Ovary (tissue), 3 donors: ENCODE measurements around the gene ZBTB4.

Source experiments
- CTCF ChIP-seq, 3 donors: fragments of 450-650 bp in 2 of 3; fragments of 200-600 bp in 1 of 3; IDR thresholded peaks; one replicate each; pipeline versions ENCODE4 v1.5.1 to v1.8.0; 2016 to 2022; ENCODE audit warnings: antibody characterized with exemption in 3 of 3, mild to moderate bottlenecking in 1 of 3
- EP300 ChIP-seq: sonication (generic); formaldehyde crosslinking; IDR thresholded peaks from one replicate; pipeline ENCODE4 v1.6.1; 2017; ENCODE audit warnings: antibody characterized with exemption
- POLR2A ChIP-seq: fragments of 450-650 bp; IDR thresholded peaks from one replicate; pipeline ENCODE4 v1.6.1; 2017; ENCODE audit warnings: antibody characterized with exemption, mild to moderate bottlenecking, moderate library complexity
- donor health status: DM: no; HTN: no; CAD: no.

DNA sequence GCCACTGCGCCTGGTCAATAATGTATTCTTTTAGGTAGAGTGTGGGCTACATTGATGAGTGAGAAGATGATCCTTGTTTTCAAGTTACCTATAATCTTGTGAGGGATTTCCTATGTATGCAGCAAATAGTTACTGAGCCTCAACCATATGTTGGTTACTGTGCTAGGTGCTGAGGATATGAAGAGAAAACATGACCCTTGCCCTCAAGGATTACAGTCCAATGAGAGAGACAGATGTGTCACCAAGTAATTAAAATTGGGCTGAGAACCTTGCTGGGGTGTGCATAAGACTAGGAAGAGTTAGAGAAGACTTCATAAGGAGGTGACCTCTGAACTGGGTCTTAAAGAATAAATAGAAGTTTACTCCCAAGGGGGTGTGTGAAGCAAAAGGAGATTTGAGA lies 12.2 kb upstream of the ZBTB4 start:
- no peak for TF ChIP-seq CTCF (IDR thresholded peaks at IDR 0.05)
- no peak for TF ChIP-seq POLR2A
- no peak for TF ChIP-seq EP300
